IPS DF 6.9 (cell line): Measurements from ENCODE around the gene WDR77.

Experiments used
- DNase-seq: peaks from one replicate; pipeline ENCODE4 v3.0.0-alpha.2; 2013; ENCODE audit warnings: low read depth, low spot score
- H3K27ac ChIP-seq: one replicate; pipeline ENCODE4 v1.5.1; 2013; ENCODE audit warnings: low read length, control low read depth
- H3K27me3 ChIP-seq: 2 replicates; pipeline ENCODE4 v1.6.1; 2013; ENCODE audit warnings: mild to moderate bottlenecking, low read length; ENCODE audit not compliant: control insufficient read depth, insufficient read depth
- H3K36me3 ChIP-seq: 2 replicates; pipeline ENCODE4 v1.6.1; 2013; ENCODE audit warnings: low read length; ENCODE audit not compliant: control insufficient read depth, insufficient read depth
- H3K4me1 ChIP-seq: 2 replicates; pipeline ENCODE4 v1.6.1; 2013; ENCODE audit warnings: low read length; ENCODE audit not compliant: control insufficient read depth, insufficient read depth
- H3K4me3 ChIP-seq: 2 replicates; pipeline ENCODE4 v1.5.1; 2013; ENCODE audit warnings: mild to moderate bottlenecking, low read length
- H3K9me3 ChIP-seq: 2 replicates; pipeline ENCODE4 v1.6.1; 2013; ENCODE audit warnings: low read length, inconsistent platforms; ENCODE audit not compliant: control insufficient read depth, insufficient read depth
- WGBS: extraction: QIAGEN DNeasy Blood & Tissue Kit; methylation state at CpG from one replicate; pipeline ENCODE4 v1.1.7; 2013; ENCODE audit warnings: mixed read lengths, missing lambda C conversion rate; ENCODE audit not compliant: insufficient read length, insufficient coverage; 5-methylcytosine and 5-hydroxymethylcytosine counted together

The WDR77 gene

DNA sequence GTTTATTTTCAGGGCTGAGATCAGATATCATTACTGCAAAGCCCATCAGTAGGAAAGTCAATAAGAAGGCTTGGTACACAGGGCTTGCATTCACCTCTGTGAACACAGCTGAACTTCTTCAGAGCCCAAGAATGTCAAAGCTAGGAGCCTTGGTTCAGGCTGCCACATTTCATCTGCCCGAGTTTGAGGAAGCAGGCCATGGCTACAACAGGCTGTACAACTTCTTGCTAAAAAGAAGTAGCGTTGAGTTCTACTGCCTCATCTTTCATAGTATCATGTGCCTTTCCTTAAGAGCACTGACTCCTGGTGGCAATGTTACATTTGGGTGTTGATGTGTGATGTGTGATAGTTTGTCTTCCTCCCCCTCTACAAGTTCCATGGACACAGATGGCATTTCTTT, 34.8 kb upstream of the WDR77 start:
- Histone ChIP-seq H3K36me3 (no peaks in the 10 kb centered on the region), H3K9me3 (no peaks in the 10 kb centered on the region), H3K27ac (no peak overlapping the region), H3K27me3 (no peaks in the 10 kb centered on the region), H3K4me3 (no peak overlapping the region), H3K4me1 (no peaks in the 10 kb centered on the region)
- DNase-seq: no peak
- WGBS: no CpG with 5 or more reads among the region's 2 CpGs

DNA sequence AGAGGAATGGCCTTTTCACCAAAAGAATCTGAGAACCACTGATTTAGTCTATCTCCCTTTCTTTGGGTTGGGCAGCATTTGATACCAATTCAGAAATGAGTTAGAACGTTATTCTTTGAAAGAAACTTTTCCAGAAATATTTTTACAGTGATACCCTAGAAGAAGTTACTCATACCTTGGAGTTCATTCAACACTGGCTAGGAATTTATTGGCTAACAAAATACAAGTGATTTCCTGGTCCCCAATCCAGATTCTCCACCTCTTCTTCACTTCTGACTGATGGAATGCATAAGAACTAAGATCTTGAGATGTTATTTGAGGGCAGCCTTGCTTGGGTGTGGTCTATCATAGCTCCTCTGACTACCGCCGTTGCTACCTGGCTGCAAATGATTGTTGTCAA, 34.1 kb upstream of the WDR77 start:
- Histone ChIP-seq H3K36me3 (no peaks in the 10 kb centered on the region), H3K4me1 (no peaks in the 10 kb centered on the region), H3K27ac (no peak overlapping the region), H3K9me3 (no peaks in the 10 kb centered on the region), H3K27me3 (no peaks in the 10 kb centered on the region), H3K4me3 (no peak overlapping the region)
- WGBS: no CpG with 5 or more reads among the region's 3 CpGs
- DNase-seq: no peak

DNA sequence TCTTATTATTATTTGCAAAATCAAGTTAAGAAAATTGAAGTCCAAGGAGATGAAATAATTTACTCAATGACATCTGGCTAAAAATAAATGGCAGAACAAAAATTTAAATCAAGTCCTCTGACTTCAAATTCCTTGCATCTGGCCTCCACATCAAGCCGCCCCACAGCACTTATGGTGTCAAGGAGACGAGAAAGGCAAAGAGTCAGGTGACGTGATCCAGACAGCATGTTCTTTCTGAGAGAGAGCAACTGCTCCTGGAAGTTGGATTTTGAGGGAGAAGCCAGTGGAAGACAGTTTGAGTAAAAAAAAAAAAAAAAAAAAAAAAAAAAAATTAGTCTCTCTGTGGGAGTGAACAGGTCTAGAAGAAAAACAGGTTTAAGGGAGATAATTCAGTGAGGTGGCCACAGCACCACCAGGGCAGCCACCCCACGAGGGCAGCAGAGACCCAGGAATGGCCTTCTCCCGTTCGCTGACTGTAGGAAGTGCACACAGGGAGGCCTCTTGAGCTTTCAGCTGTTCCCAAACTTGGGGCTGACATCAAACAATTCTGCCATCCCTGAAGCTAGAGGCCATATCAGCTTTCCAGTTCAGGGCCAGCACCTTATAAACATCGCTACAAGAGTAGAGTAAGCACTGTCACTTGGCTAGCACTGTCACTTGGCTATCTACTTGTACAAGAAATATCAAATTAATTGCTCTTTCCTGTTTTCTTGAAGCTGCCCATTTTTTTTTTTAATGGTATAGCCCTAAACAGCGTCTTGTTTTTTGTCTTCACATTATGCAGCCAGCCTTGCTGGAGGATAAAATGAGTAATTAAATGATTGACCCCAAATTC, 32.5 kb upstream of the WDR77 start:
- peak; percentile 39 for DNase-seq

DNA sequence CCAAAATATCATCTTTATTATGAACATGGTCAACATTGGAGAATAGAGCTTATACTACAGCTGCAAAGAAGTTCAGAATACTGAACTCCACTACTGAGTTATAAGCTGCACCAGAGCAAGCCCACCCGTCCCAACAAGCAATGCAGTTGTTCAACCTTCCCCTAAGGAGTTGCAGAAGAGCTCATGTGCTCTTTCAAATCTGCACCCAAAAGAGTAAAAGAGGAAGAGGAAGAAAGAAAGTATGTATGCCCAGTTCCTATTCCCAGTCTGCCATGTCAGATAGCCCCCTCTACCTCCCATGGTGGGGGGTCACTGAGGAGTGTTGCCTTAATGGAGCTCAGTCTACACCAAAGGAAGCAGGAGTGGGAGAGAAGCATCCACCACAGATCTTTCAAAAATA, 31.6 kb upstream of the WDR77 start:
- Histone ChIP-seq H3K9me3 (no peaks in the 10 kb centered on the region), H3K27me3 (no peaks in the 10 kb centered on the region), H3K4me3 (no peak overlapping the region), H3K4me1 (no peaks in the 10 kb centered on the region), H3K36me3 (no peaks in the 10 kb centered on the region), H3K27ac (no peak overlapping the region)
- no CpG with 5 or more reads among the region's 1 CpG for WGBS
- no peak for DNase-seq

More for the DNA sequence above, 32.5 kb upstream of the WDR77 start:
- H3K4me1 ChIP-seq: no peaks in the 10 kb centered on the region
- no peaks in the 10 kb centered on the region for H3K36me3 ChIP-seq
- no peaks in the 10 kb centered on the region for H3K9me3 ChIP-seq
- no CpG with 5 or more reads among the region's 8 CpGs for WGBS
- no peaks in the 10 kb centered on the region for H3K27me3 ChIP-seq
- H3K4me3 ChIP-seq: no peak overlapping the region
- no peak overlapping the region for H3K27ac ChIP-seq

DNA sequence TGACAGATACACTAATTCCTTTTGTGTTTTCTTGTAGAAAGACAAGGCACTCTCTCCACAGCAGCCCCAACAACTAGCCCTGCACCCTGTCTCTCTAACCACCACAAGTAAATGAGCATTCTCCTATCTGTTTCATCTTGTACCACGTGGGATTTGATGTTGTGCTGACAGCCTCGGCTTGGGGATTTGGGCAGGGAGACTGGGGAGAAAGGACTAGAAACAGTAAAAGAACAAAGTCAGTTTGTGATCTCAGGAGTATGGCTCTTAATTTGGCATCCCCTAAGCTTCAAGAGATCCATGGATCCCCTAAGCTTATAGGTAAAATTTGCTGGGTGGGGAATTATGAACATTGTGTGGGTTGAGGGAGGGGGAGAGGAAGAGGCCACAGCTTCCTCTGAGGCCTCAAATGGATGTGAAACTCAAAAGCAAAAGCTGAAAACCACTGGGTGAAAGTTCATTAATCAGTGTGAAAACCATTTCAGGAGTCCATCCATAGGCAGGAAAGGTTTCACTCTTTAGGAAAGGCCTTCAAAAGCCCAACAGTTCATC, 27.8 kb upstream of the WDR77 start:
- Histone ChIP-seq H3K27me3 (no peaks in the 10 kb centered on the region), H3K4me1 (no peaks in the 10 kb centered on the region), H3K9me3 (no peaks in the 10 kb centered on the region), H3K4me3 (no peak overlapping the region), H3K36me3 (no peaks in the 10 kb centered on the region), H3K27ac (no peak overlapping the region)
- WGBS: no CpG with 5 or more reads among the region's 2 CpGs
- no peak for DNase-seq

DNA sequence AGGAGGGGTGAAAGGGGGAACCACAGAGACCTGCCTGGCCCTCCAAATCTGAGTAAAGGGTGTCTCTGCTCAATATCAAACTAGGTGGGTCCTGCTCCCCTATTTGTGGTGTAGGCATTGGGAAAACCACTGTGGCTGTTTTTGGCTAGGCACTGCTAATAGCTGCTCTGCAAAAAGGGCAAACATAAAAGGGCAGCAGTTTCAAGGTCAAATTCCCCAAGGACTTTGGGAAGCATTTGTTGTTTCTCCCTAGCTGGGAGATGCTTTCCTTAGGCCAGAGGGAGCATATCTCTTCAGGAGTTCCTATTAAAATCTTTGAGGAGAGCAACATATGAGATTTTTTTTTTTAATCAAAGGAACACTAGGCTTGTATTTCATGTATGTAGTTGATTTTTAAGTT, 27.2 kb upstream of the WDR77 start:
- no peak overlapping the region for H3K4me3 ChIP-seq
- no peak for DNase-seq
- H3K4me1 ChIP-seq: no peaks in the 10 kb centered on the region
- H3K27ac ChIP-seq: no peak overlapping the region
- no peaks in the 10 kb centered on the region for H3K36me3 ChIP-seq
- no peaks in the 10 kb centered on the region for H3K9me3 ChIP-seq
- no peaks in the 10 kb centered on the region for H3K27me3 ChIP-seq

DNA sequence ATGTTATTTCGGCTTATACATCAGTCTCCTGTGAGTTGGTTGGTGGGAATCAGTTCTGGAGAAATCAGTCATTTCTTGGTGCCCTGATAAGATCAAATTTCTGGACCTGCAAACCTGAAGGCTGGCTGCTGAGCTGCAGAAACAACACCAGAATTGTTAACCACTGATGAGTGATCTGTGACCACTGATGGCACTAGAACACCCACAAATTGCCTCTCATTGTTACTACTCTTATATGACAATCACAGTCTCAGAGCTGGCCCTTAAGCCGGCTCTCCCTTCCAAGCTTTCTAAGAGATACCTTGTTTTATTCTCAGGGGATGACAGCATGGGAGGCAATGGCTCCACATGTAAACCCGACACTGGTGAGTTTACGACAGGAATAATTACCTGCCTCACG, 26.6 kb upstream of the WDR77 start:
- H3K9me3 ChIP-seq: no peaks in the 10 kb centered on the region
- H3K36me3 ChIP-seq: no peaks in the 10 kb centered on the region
- DNase-seq: no peak
- no peaks in the 10 kb centered on the region for H3K27me3 ChIP-seq
- no peaks in the 10 kb centered on the region for H3K4me1 ChIP-seq
- no CpG with 5 or more reads among the region's 5 CpGs for WGBS
- no peak overlapping the region for H3K27ac ChIP-seq
- H3K4me3 ChIP-seq: no peak overlapping the region

DNA sequence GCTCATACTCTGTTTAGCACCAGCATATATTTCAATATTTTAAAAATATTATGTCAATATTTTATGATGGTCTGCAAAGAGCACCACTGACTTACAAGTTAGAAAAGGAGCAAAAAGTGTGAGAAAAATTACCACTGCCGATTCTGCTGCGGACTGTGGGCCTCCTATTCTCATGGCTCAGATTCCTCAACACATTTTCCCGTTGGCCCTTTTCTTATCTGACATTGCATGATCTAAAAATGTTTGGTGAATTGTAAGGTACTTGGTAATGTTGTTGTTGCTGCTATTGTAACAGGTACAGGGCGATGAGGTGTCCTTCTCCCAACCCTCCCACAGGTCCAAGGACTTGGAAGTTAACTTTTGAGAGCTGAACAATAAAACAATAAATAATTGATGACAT, 25.5 kb upstream of the WDR77 start:
- Histone ChIP-seq H3K4me3 (no peak overlapping the region), H3K27ac (no peak overlapping the region), H3K27me3 (no peaks in the 10 kb centered on the region), H3K36me3 (no peaks in the 10 kb centered on the region), H3K4me1 (no peaks in the 10 kb centered on the region), H3K9me3 (no peaks in the 10 kb centered on the region)
- whole genome bisulfite sequencing: no CpG with 5 or more reads among the region's 4 CpGs
- no peak for DNase-seq

DNA sequence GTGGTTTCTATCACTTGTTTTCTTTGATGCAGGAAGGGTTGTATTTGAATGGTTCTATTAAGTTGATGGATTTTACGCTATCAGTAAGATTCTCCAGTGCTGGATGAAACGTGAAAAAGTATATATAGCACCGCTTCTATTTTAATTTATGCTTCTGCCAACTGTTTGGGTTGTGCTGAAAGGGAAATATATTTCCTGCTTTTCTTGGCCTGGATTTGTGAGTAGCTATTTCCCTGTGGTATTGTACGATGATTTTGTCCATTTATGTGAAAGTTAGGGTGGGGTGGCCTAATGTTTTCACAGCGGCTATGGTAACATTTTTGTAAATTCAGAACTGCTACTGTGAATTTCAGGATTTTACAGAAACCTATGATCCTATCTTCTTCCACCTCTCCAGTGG, 25.1 kb upstream of the WDR77 start:
- Histone ChIP-seq H3K27ac (no peak overlapping the region), H3K4me3 (no peak overlapping the region), H3K27me3 (no peaks in the 10 kb centered on the region), H3K4me1 (no peaks in the 10 kb centered on the region), H3K36me3 (no peaks in the 10 kb centered on the region), H3K9me3 (no peaks in the 10 kb centered on the region)
- DNase-seq: no peak
- no CpG with 5 or more reads among the region's 5 CpGs for WGBS

DNA sequence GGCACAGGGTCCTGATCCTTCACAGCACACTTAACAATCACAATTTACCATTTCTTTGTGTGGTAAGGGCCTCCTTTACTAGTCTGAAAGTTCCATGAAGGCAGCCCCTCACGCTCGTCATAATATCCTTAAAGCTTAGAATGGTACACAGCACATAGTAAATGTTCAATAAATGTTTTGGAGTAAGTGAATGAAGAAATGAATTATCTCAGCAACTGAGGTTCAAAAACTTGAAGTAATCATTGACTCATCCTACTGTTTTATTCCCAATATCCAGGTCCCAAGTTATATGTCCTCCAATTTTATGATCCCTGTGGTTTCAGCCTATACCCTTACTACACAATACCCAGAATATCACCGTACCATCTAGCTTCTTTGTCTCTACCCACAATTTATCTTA, 22.5 kb upstream of the WDR77 start:
- DNase-seq: no peak
- Histone ChIP-seq H3K27me3 (no peaks in the 10 kb centered on the region), H3K4me3 (no peak overlapping the region), H3K9me3 (no peaks in the 10 kb centered on the region), H3K27ac (no peak overlapping the region), H3K36me3 (no peaks in the 10 kb centered on the region), H3K4me1 (no peaks in the 10 kb centered on the region)
- WGBS: no CpG with 5 or more reads among the region's 3 CpGs

DNA sequence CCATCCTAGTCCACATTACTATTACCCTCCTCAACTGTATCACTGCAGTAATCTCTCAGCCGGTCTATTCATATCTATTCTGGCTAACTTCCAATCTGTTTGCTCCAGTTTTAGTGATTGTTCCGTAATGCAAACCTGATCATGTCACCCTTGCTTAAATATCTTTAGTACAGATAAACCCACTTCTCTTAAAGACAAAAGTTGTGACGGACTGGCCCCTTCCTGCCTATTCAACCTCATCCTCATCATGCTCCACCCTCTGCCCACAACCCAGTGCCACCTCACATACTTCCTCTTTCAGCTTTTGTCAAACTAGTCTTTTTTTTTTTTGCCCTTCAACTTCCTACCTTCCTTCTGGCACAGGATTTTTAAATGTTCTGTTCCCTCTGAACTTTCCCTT, 22.0 kb upstream of the WDR77 start:
- Histone ChIP-seq H3K27ac (no peak overlapping the region), H3K36me3 (no peaks in the 10 kb centered on the region), H3K27me3 (no peaks in the 10 kb centered on the region), H3K4me1 (no peaks in the 10 kb centered on the region), H3K4me3 (no peak overlapping the region), H3K9me3 (no peaks in the 10 kb centered on the region)
- WGBS: no CpG with 5 or more reads among the region's 3 CpGs
- DNase-seq: no peak
